Cardiac muscle cell (in vitro differentiated cells and primary cell): ENCODE results near the gene CCSER1. TPM values are rescaled to one million over a fixed set of nuclear protein-coding genes. Genes with fewer than 3 reads are reported as not detected.

ENCODE experiments used
- DNase-seq, 2 donors: peaks; one replicate each; pipeline versions ENCODE4 v3.0.0 to v3.0.0-alpha.2; 2010 to 2017; ENCODE audit warnings: low read depth in 1 of 2, low spot score in 1 of 2
- H3K27ac ChIP-seq: fragments of 200-600 bp; sonication (generic); 2 replicates; pipeline ENCODE4 v1.5.1; 2016
- H3K27me3 ChIP-seq: fragments of 200-600 bp; sonication (generic); 2 replicates; pipeline ENCODE4 v1.6.0; 2016; ENCODE audit warnings: control low read depth
- H3K36me3 ChIP-seq: fragments of 200-600 bp; sonication (generic); 2 replicates; pipeline ENCODE4 v1.5.1; 2016; ENCODE audit warnings: control low read depth
- H3K4me1 ChIP-seq: fragments of 200-600 bp; sonication (generic); 2 replicates; pipeline ENCODE4 v1.8.1; 2017; ENCODE audit warnings: low read depth, mild to moderate bottlenecking, mixed run types
- H3K4me3 ChIP-seq: fragments of 200-600 bp; sonication (generic); 2 replicates; pipeline ENCODE4 v1.5.1; 2016; ENCODE audit warnings: mild to moderate bottlenecking
- H3K9me3 ChIP-seq: fragments of 200-600 bp; sonication (generic); 2 replicates; pipeline ENCODE4 v1.5.1; 2017; ENCODE audit warnings: low read depth, mild to moderate bottlenecking, control low read depth
- CTCF ChIP-seq: IDR thresholded peaks from 2 replicates; pipeline ENCODE4 v1.5.1; 2012; ENCODE audit warnings: low read depth, mild to moderate bottlenecking, low read length
- polyA plus RNA-seq: library from polyadenylated mRNA; unstranded; fragments of >200 nt; fragmentation: Nextera tagmentation; extraction: Ambion mirVana; gene quantifications from 2 replicates; pipeline ENCODE4 v1.2.1, GENCODE V29; 2016
- total RNA-seq: library from RNA; depleted of rRNA; stranded (reverse); fragments of >200 nt; gene quantifications from 2 replicates; pipeline ENCODE4 v1.2.3, GENCODE V29; 2016

The CCSER1 gene
- total and polyA plus RNA-seq, 2 experiments from 2014 or later: 0.77 to 3.6 TPM

GRCh38 chr4:90495936-90496335 is 368.7 kb downstream of the CCSER1 start:
- Histone ChIP-seq H3K36me3 (no peaks in the 10 kb centered on the region), H3K27me3 (no peaks in the 10 kb centered on the region), H3K9me3 (no peaks in the 10 kb centered on the region), H3K4me3 (no peak overlapping the region), H3K4me1 (no peaks in the 10 kb centered on the region), H3K27ac (no peak overlapping the region)
- DNase-seq: no peak
- no peak for TF ChIP-seq CTCF

GRCh38 chr4:90498175-90498574 is 371.0 kb downstream of the CCSER1 start:
- no peak for TF ChIP-seq CTCF
- no peak for DNase-seq
- no peaks in the 10 kb centered on the region for H3K4me1 ChIP-seq
- no peak overlapping the region for H3K27ac ChIP-seq
- no peaks in the 10 kb centered on the region for H3K9me3 ChIP-seq
- no peaks in the 10 kb centered on the region for H3K27me3 ChIP-seq
- H3K36me3 ChIP-seq: no peaks in the 10 kb centered on the region
- no peak overlapping the region for H3K4me3 ChIP-seq

GRCh38 chr4:90503677-90504076 is 376.5 kb downstream of the CCSER1 start:
- H3K4me3 ChIP-seq: no peak overlapping the region
- H3K27ac ChIP-seq: no peak overlapping the region

GRCh38 chr4:90515191-90515590 is 388.0 kb downstream of the CCSER1 start:
- Histone ChIP-seq H3K9me3 (no peaks in the 10 kb centered on the region), H3K27me3 (no peaks in the 10 kb centered on the region), H3K4me3 (no peak overlapping the region), H3K27ac (no peak overlapping the region), H3K36me3 (no peaks in the 10 kb centered on the region), H3K4me1 (no peaks in the 10 kb centered on the region)
- no peak for DNase-seq
- no peak for TF ChIP-seq CTCF

More at GRCh38 chr4:90503677-90504076, 376.5 kb downstream of the CCSER1 start:
- TF ChIP-seq CTCF: no peak
- Histone ChIP-seq H3K9me3 (no peaks in the 10 kb centered on the region), H3K27me3 (no peaks in the 10 kb centered on the region), H3K4me1 (no peaks in the 10 kb centered on the region), H3K36me3 (no peaks in the 10 kb centered on the region)
- DNase-seq: no peak

- no peak overlapping the region for H3K4me3 ChIP-seq
- no peaks in the 10 kb centered on the region for H3K36me3 ChIP-seq
- no peaks in the 10 kb centered on the region for H3K9me3 ChIP-seq
- TF ChIP-seq CTCF: no peak
- no peak for DNase-seq
- H3K27me3 ChIP-seq: no peaks in the 10 kb centered on the region
- no peaks in the 10 kb centered on the region for H3K4me1 ChIP-seq
- H3K27ac ChIP-seq: no peak overlapping the region
Observed at GRCh38 chr4:90528551-90528950, 401.4 kb downstream of the CCSER1 start.

GRCh38 chr4:90536408-90536807 is 409.2 kb downstream of the CCSER1 start:
- no peak for DNase-seq
- no peaks in the 10 kb centered on the region for H3K36me3 ChIP-seq
- H3K4me1 ChIP-seq: no peaks in the 10 kb centered on the region
- H3K27me3 ChIP-seq: no peaks in the 10 kb centered on the region
- H3K27ac ChIP-seq: no peak overlapping the region
- no peak overlapping the region for H3K4me3 ChIP-seq
- H3K9me3 ChIP-seq: no peaks in the 10 kb centered on the region
- TF ChIP-seq CTCF: no peak
